HepG2 (cell line): ENCODE measurements around the gene ALKBH4. TPM values are rescaled to one million over a fixed set of nuclear protein-coding genes. Genes with fewer than 3 reads are reported as not detected.

Source experiments
- DNMT3B ChIP-seq: conservative IDR thresholded peaks from 2 replicates; pipeline ENCODE4 v1.6.1; 2016; ENCODE audit warnings: missing biosample characterization, control low read depth
- ETV5 ChIP-seq: IDR thresholded peaks from 2 replicates; pipeline ENCODE4 v1.6.1; 2018; ENCODE audit warnings: missing biosample characterization, missing genetic modification reagents, inconsistent platforms, borderline replicate concordance
- FOXJ3 ChIP-seq: sonication (generic); formaldehyde crosslinking; IDR thresholded peaks from 2 replicates; pipeline ENCODE4 v1.4.0; 2020; ENCODE audit warnings: missing genetic modification reagents, mild to moderate bottlenecking, borderline replicate concordance
- HMG20B ChIP-seq: conservative IDR thresholded peaks from 2 replicates; pipeline ENCODE4 v1.6.1; 2016; ENCODE audit warnings: missing genetic modification reagents, missing compliant biosample characterization
- HOXA5 ChIP-seq: sonication (generic); formaldehyde crosslinking; IDR thresholded peaks from 2 replicates; pipeline ENCODE4 v1.4.0; 2020; ENCODE audit warnings: missing genetic modification reagents
- KAT8 ChIP-seq: IDR thresholded peaks from 2 replicates; pipeline ENCODE4 v1.6.1; 2016; ENCODE audit warnings: missing genetic modification reagents, missing compliant biosample characterization
- KMT2B ChIP-seq: IDR thresholded peaks from 2 replicates; pipeline ENCODE4 v1.6.1; 2016; ENCODE audit warnings: missing genetic modification reagents, missing compliant biosample characterization
- MBD4 ChIP-seq: IDR thresholded peaks from 2 replicates; pipeline ENCODE4 v1.6.1; 2012; ENCODE audit warnings: low read length, inconsistent platforms, borderline replicate concordance
- MTA1 ChIP-seq: sonication (generic); formaldehyde crosslinking; IDR thresholded peaks from 2 replicates; pipeline ENCODE4 v1.4.0; 2020; ENCODE audit warnings: missing genetic modification reagents, mild to moderate bottlenecking, borderline replicate concordance
- PAF1 ChIP-seq: IDR thresholded peaks from 2 replicates; pipeline ENCODE4 v1.6.1; 2016; ENCODE audit warnings: missing genetic modification reagents, missing compliant biosample characterization
- REL ChIP-seq: sonication (generic); formaldehyde crosslinking; conservative IDR thresholded peaks from 2 replicates; pipeline ENCODE4 v1.8.0; 2022; ENCODE audit warnings: mild to moderate bottlenecking, missing genetic modification reagents, moderate library complexity
- ZBTB38 ChIP-seq: sonication (generic); formaldehyde crosslinking; IDR thresholded peaks from 2 replicates; pipeline ENCODE4 v1.5.1; 2020; ENCODE audit warnings: mild to moderate bottlenecking, missing genetic modification reagents
- ZNF205 ChIP-seq: IDR thresholded peaks from 2 replicates; pipeline ENCODE4 v1.6.1; 2018; ENCODE audit warnings: missing biosample characterization, missing genetic modification reagents
- ZNF343 ChIP-seq: sonication (generic); formaldehyde crosslinking; IDR thresholded peaks from 2 replicates; pipeline ENCODE4 v1.4.0; 2020; ENCODE audit warnings: mild to moderate bottlenecking, missing genetic modification reagents
- ZNF546 ChIP-seq: sonication (generic); formaldehyde crosslinking; conservative IDR thresholded peaks from 2 replicates; pipeline ENCODE4 v1.8.1; 2023; ENCODE audit warnings: mild to moderate bottlenecking, missing genetic modification reagents
- ZNF547 ChIP-seq: sonication (generic); formaldehyde crosslinking; IDR thresholded peaks from 2 replicates; pipeline ENCODE4 v1.5.1; 2020; ENCODE audit warnings: mild to moderate bottlenecking, missing genetic modification reagents
- polyA plus RNA-seq, 8 experiments: library from polyadenylated mRNA; depleted of rRNA in 3 of 8; stranded (reverse) in 7 of 8; unstranded in 1 of 8; fragments of >200 nt; fragmentation: Illumina TruSeq in 4 of 8; extraction: Trizol in 4 of 8; gene quantifications; 2 replicates each; pipeline versions ENCODE4 v1.2.1 to v1.2.3, GENCODE V29; 2011 to 2016; ENCODE audit warnings: low read depth in 4 of 8, missing spikeins in 1 of 8, mixed read lengths in 1 of 8; ENCODE audit not compliant: insufficient read depth in 1 of 8
- total RNA-seq, 5 experiments: library from RNA; depleted of rRNA; stranded (reverse); fragments of >200 nt; fragmentation: Illumina TruSeq; extraction: Trizol; gene quantifications; 2 replicates each; pipeline ENCODE4 v1.2.3, GENCODE V29; 2016; ENCODE audit warnings: low read depth in 1 of 5
- TF ChIP-seq, protein P1 (sequence below): sonication (generic); formaldehyde crosslinking; IDR thresholded peaks from 2 replicates; pipeline ENCODE4 v1.5.1; 2020; ENCODE audit warnings: mild to moderate bottlenecking, missing genetic modification reagents, borderline replicate concordance
- TF ChIP-seq, protein P2 (sequence below): sonication (generic); formaldehyde crosslinking; IDR thresholded peaks from 2 replicates; pipeline ENCODE4 v1.8.1; 2022; ENCODE audit warnings: low read depth, mild to moderate bottlenecking, missing genetic modification reagents
- TF ChIP-seq, protein P3 (sequence below): sonication (generic); formaldehyde crosslinking; IDR thresholded peaks from 2 replicates; pipeline ENCODE4 v1.4.0; 2020; ENCODE audit warnings: missing genetic modification reagents
- TF ChIP-seq, protein P4 (sequence below): sonication (generic); formaldehyde crosslinking; IDR thresholded peaks from 2 replicates; pipeline ENCODE4 v1.4.0; 2020; ENCODE audit warnings: missing genetic modification reagents

Gene ALKBH4
- total and polyA plus RNA-seq, 2 of the 13 experiments (the other 11 are each of a cell fraction or from before 2014, with no cell fraction given) = 2.6 to 8.8 TPM

DNA sequence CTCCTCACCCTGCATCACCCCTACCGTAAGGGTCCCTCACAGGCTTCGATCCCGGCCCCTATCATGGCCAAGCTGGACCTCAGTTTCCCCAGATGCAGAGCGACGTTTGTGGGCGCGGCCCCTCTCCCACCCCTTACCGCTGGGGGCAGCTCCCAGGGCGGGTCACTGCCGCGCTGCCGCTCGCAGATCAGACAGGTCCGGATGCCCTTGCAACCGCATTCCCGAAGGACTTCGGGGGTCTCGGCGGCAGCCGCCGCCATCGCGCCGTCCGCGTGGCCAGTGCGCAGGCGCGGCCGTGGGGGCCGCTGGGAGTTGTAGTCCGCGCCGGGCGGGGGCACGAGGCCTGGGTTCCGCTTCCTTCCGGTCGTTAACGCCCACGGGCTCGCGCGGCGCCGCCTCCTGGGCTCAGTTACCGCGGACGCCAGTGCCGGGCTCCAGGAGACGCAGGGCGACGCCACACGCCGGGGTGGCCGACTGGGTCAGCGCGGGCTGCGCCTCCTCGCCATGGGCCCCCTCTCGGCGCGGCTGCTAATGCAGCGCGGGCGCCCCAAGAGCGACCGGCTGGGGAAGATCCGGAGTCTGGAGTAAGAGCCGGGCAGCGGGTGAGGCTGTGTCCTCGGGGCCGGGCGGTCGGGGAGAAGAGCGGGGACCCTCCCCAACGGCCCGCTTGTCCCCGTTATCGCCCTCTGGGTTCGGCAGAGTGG is at the start of gene ALKBH4, which contains the start of gene LRWD1 (continued):
- no peak; the same call in 1 of the 2 replicates for TF ChIP-seq ZNF547 (CRISPR knock-in tag)
- TF ChIP-seq ZBTB38 (CRISPR knock-in tag) = peak; percentile 61; the same call in 1 of the 2 replicates
- TF ChIP-seq, protein P1, sequence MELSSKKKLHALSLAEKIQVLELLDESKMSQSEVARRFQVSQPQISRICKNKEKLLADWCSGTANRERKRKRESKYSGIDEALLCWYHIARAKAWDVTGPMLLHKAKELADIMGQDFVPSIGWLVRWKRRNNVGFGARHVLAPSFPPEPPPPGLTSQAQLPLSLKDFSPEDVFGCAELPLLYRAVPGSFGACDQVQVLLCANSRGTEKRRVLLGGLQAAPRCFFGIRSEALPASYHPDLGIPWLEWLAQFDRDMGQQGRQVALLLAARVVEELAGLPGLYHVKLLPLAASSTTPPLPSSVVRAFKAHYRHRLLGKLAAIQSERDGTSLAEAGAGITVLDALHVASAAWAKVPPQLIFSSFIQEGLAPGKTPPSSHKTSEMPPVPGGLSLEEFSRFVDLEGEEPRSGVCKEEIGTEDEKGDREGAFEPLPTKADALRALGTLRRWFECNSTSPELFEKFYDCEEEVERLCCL (CRISPR knock-in tag) = no peak
- no peak for TF ChIP-seq MBD4
- no peak for TF ChIP-seq DNMT3B (CRISPR knock-in tag)
- TF ChIP-seq KAT8 (CRISPR knock-in tag) = peak; percentile 79
- TF ChIP-seq KMT2B = 0 out of 2 replicates have a peak, but pooled peaks have one; percentile 25
- TF ChIP-seq, protein P2, sequence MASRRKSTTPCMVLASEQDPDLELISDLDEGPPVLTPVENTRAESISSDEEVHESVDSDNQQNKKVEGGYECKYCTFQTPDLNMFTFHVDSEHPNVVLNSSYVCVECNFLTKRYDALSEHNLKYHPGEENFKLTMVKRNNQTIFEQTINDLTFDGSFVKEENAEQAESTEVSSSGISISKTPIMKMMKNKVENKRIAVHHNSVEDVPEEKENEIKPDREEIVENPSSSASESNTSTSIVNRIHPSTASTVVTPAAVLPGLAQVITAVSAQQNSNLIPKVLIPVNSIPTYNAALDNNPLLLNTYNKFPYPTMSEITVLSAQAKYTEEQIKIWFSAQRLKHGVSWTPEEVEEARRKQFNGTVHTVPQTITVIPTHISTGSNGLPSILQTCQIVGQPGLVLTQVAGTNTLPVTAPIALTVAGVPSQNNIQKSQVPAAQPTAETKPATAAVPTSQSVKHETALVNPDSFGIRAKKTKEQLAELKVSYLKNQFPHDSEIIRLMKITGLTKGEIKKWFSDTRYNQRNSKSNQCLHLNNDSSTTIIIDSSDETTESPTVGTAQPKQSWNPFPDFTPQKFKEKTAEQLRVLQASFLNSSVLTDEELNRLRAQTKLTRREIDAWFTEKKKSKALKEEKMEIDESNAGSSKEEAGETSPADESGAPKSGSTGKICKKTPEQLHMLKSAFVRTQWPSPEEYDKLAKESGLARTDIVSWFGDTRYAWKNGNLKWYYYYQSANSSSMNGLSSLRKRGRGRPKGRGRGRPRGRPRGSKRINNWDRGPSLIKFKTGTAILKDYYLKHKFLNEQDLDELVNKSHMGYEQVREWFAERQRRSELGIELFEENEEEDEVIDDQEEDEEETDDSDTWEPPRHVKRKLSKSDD (CRISPR knock-in tag) = peak; percentile 64; the same call in 1 of the 2 replicates
- TF ChIP-seq, protein P3, sequence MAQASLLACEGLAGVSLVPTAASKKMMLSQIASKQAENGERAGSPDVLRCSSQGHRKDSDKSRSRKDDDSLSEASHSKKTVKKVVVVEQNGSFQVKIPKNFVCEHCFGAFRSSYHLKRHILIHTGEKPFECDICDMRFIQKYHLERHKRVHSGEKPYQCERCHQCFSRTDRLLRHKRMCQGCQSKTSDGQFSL (CRISPR knock-in tag) = no peak
- no peak for TF ChIP-seq ZNF546 (CRISPR knock-in tag)
- TF ChIP-seq, protein P4, sequence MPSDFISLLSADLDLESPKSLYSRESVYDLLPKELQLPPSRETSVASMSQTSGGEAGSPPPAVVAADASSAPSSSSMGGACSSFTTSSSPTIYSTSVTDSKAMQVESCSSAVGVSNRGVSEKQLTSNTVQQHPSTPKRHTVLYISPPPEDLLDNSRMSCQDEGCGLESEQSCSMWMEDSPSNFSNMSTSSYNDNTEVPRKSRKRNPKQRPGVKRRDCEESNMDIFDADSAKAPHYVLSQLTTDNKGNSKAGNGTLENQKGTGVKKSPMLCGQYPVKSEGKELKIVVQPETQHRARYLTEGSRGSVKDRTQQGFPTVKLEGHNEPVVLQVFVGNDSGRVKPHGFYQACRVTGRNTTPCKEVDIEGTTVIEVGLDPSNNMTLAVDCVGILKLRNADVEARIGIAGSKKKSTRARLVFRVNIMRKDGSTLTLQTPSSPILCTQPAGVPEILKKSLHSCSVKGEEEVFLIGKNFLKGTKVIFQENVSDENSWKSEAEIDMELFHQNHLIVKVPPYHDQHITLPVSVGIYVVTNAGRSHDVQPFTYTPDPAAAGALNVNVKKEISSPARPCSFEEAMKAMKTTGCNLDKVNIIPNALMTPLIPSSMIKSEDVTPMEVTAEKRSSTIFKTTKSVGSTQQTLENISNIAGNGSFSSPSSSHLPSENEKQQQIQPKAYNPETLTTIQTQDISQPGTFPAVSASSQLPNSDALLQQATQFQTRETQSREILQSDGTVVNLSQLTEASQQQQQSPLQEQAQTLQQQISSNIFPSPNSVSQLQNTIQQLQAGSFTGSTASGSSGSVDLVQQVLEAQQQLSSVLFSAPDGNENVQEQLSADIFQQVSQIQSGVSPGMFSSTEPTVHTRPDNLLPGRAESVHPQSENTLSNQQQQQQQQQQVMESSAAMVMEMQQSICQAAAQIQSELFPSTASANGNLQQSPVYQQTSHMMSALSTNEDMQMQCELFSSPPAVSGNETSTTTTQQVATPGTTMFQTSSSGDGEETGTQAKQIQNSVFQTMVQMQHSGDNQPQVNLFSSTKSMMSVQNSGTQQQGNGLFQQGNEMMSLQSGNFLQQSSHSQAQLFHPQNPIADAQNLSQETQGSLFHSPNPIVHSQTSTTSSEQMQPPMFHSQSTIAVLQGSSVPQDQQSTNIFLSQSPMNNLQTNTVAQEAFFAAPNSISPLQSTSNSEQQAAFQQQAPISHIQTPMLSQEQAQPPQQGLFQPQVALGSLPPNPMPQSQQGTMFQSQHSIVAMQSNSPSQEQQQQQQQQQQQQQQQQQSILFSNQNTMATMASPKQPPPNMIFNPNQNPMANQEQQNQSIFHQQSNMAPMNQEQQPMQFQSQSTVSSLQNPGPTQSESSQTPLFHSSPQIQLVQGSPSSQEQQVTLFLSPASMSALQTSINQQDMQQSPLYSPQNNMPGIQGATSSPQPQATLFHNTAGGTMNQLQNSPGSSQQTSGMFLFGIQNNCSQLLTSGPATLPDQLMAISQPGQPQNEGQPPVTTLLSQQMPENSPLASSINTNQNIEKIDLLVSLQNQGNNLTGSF (CRISPR knock-in tag) = no peak
- no peak for TF ChIP-seq ZNF343 (CRISPR knock-in tag)
- TF ChIP-seq ETV5 = peak; percentile 96
- no peak for TF ChIP-seq PAF1 (CRISPR knock-in tag)
- no peak for TF ChIP-seq FOXJ3 (CRISPR knock-in tag)
- peak; percentile 60; the same call in 1 of the 2 replicates for TF ChIP-seq REL (CRISPR knock-in tag)
- TF ChIP-seq HMG20B (CRISPR knock-in tag) = no peak
- no peak; the same call in 1 of the 2 replicates for TF ChIP-seq MTA1 (CRISPR knock-in tag)
- TF ChIP-seq HOXA5 (CRISPR knock-in tag) = no peak; the same call in 1 of the 2 replicates
- no peak for TF ChIP-seq ZNF205 (CRISPR knock-in tag)
